HG03354 (cell line): ENCODE measurements around the gene TNRC6A.
"Not testable (repeated sequence)": the region's sequence is repeated elsewhere in the genome, so short reads cannot be mapped to it uniquely, and the experiment has no call there.

Experiments
- ATAC-seq: cut with Tn5 transposase; IDR thresholded peaks from one replicate; pipeline ENCODE4 v1.9.1; 2021; ENCODE audit warnings: mild to moderate bottlenecking; ENCODE audit not compliant: unreplicated experiment, poor library complexity, severe bottlenecking

TNRC6A gene

DNA sequence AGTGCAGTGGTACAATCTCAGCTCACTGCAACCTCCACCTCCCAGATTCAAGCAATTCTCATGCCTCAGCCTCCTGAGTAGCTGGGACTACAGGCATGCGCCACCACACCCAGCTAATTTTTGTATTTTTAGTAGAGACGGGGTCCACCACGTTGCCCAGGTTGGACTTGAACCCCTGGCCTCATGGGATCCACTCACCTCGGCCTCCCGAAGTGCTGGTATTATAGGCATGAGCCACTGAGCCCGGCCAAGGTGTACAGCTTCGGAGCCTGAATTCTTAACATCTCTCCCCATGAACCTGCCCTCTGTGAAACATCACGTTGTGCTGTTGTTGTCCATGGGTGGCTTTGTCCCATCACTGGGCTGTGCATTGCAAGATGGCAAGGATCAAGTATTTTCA lies 127.4 kb downstream of the TNRC6A start:
- ATAC-seq = not testable (repeated sequence)

DNA sequence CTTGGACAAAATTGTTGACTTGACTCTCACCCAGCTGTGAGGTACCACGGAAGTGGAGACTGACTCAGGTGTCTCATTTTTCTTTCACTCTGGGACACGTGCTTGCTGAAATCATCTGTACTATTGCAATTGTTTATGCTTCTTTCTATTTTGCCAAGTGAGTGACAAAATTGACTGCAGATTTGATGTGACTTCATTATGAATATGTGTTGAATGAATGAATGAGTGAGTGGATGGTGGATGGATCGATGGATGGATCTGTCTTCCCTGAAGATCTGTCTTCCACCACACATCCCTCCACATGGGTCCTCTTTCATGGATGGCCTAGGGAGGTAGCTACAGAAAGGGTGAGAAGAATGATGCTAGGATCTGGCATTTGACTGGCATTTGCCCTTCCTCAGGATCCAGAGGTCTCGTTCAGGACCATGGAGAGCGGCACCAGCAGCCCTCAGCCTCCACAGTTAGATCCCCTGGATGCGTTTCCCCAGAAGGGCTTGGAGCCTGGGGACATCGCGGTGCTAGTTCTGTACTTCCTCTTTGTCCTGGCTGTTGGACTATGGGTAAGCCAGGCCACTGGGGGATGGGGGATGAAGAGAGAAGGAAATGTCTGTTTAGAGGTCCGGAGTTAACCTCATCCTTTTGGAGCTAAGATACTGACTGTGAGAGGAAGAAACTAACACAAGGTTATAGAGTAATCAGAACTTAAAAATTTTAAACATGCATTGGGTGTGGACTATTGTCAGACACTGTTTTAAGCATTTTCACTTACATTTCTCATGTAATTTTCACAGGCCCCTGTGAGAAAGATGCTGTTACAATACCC lies 129.0 kb downstream of the TNRC6A start:
- no peak for ATAC-seq

DNA sequence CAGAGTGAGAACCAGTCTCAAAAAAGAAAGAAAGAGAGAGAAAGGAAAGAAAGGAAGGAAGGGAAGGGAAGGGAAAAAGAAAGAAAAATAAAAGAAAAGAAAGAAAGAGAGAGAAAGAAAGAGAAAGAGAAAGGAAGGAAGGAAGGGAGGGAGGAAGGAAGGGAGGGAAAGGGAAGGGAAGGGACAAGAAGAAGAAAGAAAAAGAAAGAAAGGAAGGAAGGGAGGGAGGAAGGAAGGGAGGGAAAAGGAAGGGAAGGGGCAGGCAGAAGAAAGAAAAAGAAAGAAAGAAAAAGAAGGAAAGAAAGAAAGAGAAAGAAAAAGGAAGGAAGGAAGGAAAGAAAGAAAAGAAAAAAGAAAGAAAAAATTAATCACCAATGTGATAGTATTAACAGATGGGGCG lies 132.0 kb downstream of the TNRC6A start:
- no peak for ATAC-seq

DNA sequence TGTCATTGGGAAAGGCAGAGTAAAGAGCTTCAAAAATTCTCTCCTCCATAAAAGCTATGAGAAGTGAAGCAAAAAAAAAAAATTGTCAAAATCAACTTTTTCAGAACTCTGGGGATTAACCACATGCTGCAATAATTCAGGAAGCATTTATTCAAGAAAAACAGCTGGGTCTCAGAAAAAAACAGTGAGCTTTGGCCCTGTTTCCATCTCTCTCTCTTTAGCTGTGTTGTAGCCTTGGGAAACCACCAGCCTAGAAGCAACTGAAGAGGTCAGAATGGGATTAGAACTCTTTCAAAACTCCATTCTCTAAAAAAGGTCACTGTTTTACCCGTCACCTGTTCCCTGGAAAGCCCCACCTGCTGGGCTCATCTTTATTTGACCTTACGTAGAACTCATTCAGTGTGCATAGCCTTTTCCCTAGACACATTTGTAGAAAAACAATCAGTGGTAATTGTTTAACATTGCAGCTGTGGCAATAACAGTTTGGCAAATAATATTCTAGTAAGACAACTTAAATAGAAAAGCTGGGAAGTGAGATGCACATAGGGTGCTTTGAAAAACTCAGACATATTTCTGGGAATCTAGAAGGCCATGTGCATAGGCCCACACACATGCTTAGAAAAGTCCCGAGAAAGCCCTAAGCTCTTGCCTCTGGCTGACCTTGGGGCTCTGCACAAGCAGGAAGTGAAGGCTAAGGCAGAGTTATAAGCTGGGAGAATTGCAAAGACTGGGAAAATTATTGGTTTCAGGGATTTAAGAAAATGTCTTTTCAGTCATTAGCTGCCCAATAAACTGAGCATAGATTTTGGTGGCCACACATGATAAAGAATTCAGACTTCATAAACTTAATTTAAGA lies 134.4 kb downstream of the TNRC6A start:
- ATAC-seq = no peak

DNA sequence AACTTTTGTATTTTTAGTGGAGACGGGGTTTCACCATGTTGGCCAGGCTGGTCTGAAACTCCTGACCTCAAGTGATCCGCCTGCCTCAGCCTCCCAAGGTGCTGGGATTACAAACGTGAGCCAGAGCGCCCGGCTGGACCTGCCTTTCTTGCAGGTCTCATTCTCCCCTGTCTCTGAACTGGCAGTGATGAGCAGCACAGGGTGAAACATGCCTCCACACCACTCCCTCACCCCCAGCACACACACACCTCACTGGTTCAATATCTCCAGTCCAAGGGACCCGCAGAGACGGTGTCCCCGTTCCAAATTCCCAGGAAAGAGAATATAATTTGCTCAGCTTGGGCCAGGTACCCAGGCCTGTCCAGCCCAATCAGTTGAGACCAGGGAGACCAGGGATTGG lies 139.6 kb downstream of the TNRC6A start:
- no peak for ATAC-seq

DNA sequence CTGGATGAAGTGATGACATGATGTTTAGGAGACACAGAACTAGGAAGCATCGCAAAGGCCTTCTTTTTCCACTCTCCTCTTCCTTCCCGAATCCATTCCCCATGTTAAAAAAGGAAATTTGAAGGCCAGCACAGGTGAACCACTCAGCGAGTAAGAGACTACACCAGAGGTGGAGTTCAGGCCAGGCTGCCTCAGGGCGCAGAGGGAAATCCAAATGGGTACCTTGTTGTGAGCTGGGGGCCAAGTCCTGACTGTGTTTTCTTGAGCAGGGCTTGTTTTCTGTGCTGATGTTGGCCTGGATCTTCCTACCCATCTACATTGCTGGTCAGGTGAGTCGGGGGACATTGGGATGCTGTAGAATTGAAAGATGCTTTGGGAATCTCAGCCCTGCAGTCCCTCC lies 142.4 kb downstream of the TNRC6A start:
- no peak for ATAC-seq

DNA sequence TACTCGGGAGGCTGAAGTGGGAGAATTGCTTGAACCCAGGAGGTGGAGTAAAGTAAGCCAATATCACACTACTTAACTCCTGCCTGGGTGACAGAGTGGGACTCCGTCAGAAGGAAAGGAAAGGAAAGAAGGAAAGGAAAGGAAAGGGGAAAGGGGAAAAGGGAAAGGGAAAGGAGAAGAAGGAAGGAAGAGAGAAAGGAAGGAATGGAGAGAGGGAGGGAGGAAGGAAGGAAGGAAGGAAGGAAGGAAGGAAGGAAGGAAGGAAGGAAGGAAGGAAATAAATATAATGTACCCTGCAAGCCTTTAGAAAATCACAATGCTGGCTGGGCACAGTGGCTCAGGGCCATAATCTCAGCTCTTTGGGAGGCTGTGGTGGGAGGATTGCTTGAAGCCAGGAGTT lies 143.6 kb downstream of the TNRC6A start:
- no peak for ATAC-seq

DNA sequence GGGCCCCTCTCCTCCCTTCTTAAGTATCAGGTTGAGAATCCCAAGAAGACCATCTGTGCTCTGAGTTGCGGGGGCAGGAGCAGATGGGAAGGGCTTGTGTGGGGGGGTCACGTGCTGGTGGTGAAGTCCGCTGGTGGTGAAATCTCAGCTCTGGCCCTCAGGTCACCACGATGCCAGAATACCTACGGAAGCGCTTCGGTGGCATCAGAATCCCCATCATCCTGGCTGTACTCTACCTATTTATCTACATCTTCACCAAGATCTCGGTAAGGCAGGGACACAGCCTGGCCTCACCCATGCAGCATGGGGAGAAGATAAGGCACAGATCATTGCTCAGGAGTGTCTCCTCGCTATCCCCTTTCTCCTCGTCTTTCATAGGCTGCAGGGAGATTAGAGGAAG lies 146.0 kb downstream of the TNRC6A start:
- no peak for ATAC-seq
